ENCODE data around the gene CNDP2. TPM values are rescaled to one million over a fixed set of nuclear protein-coding genes. Genes with fewer than 3 reads are reported as not detected.
A peak's percentile ranks its signal among the peaks of the same experiment; 100 is the strongest.

The CNDP2 gene
- total and polyA plus RNA-seq, 9 donors, result 27.5 to 82.3 (median 59.5) TPM

DNA sequence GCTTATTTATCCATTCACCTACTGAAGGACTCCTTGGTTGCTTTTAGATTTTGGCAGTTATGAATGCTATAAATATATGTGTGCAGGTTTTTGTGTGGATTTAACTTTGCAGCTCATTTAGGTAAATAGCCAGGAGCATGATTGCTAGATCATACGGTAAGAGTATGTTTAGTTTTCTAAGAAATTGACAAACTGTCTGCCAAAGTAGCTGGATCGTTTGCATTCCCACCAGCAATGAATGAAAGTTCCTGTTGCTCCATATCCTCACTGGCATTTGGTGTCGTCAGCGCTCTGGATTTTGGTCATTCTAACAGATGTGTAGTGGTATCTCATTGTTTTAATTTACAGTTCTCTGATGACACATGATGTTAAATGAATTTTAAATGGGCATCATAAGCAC lies 30.4 kb upstream of the CNDP2 start:
- Histone ChIP-seq H3K9me3 (replicated peaks; ENCODE audit: control insufficient read depth, low read depth, low read length) (no peaks in the 10 kb centered on the region), H3K4me1 (ENCODE audit: control insufficient read depth, insufficient read depth, low read length) (peaks cover 17% of the 10 kb centered on the region), H3K36me3 (ENCODE audit: control insufficient read depth, insufficient read depth, low read length) (no peaks in the 10 kb centered on the region), H3K4me3 (ENCODE audit: low read length) (no peak overlapping the region), H3K27me3 (ENCODE audit: control insufficient read depth, insufficient read depth, low read length) (peaks cover 10% of the 10 kb centered on the region), H3K27ac (ENCODE audit: low read length) (no peak overlapping the region)
- WGBS (ENCODE audit: insufficient coverage), result 53% methylated on average over 2 of the region's 4 CpGs
- no peak for DNase-seq

- Histone ChIP-seq H3K4me1 (ENCODE audit: control insufficient read depth, insufficient read depth, low read length) (peaks cover 7% of the 10 kb centered on the region), H3K27me3 (ENCODE audit: control insufficient read depth, insufficient read depth, low read length) (no peaks in the 10 kb centered on the region), H3K4me3 (ENCODE audit: low read length) (no peak overlapping the region), H3K36me3 (ENCODE audit: control insufficient read depth, insufficient read depth, low read length) (no peaks in the 10 kb centered on the region), H3K27ac (ENCODE audit: low read length) (peak overlapping the region; percentile 72), H3K9me3 (replicated peaks; ENCODE audit: control insufficient read depth, low read depth, low read length) (no peaks in the 10 kb centered on the region)
- WGBS (ENCODE audit: insufficient coverage), result no CpG with 5 or more reads among the region's 3 CpGs
- DNase-seq, result peak; percentile 96
These were observed 27.6 kb upstream of the CNDP2 start for GRCh38 chr18:74468547-74469061.

GRCh38 chr18:74472312-74472711 lies 23.9 kb upstream of the CNDP2 start:
- WGBS (ENCODE audit: insufficient coverage), result 33% methylated on average over 1 of the region's 2 CpGs
- peaks cover 2% of the 10 kb centered on the region for H3K4me1 ChIP-seq (ENCODE audit: control insufficient read depth, insufficient read depth, low read length)
- peaks cover 5% of the 10 kb centered on the region for H3K27me3 ChIP-seq (ENCODE audit: control insufficient read depth, insufficient read depth, low read length)
- H3K9me3 ChIP-seq (replicated peaks; ENCODE audit: control insufficient read depth, low read depth, low read length), result no peaks in the 10 kb centered on the region
- no peak overlapping the region for H3K4me3 ChIP-seq (ENCODE audit: low read length)
- H3K36me3 ChIP-seq (ENCODE audit: control insufficient read depth, insufficient read depth, low read length), result no peaks in the 10 kb centered on the region
- H3K27ac ChIP-seq (ENCODE audit: low read length), result no peak overlapping the region
- DNase-seq, result no peak

- Histone ChIP-seq H3K4me1 (ENCODE audit: control insufficient read depth, insufficient read depth, low read length) (no peaks in the 10 kb centered on the region), H3K36me3 (ENCODE audit: control insufficient read depth, insufficient read depth, low read length) (no peaks in the 10 kb centered on the region), H3K4me3 (ENCODE audit: low read length) (no peak overlapping the region), H3K27me3 (ENCODE audit: control insufficient read depth, insufficient read depth, low read length) (peaks cover 5% of the 10 kb centered on the region), H3K27ac (ENCODE audit: low read length) (no peak overlapping the region), H3K9me3 (replicated peaks; ENCODE audit: control insufficient read depth, low read depth, low read length) (no peaks in the 10 kb centered on the region)
- no peak for DNase-seq
- WGBS (ENCODE audit: insufficient coverage), result no CpG with 5 or more reads among the region's 3 CpGs
These were observed 22.1 kb upstream of the CNDP2 start for GRCh38 chr18:74473976-74474640.

DNA sequence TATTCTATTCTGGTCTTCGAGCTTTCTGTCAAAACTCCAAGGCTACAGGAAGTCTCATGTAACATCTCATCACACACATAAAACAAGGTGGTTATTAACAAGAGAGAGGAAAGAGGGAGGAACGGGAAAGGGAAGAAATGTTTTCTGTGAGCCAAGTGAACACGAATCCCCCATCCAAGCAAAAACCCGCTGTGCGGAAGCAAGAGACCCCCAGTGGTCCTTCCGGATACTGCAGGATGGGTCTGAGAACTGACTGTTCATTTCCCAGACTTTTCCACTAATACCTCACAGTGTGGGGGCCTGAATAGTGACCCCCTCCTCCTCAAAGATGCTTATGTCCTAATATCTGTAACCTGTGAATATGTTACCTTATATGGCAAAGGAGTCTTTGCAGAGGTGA lies 20.0 kb upstream of the CNDP2 start:
- H3K36me3 ChIP-seq (ENCODE audit: control insufficient read depth, insufficient read depth, low read length), result no peaks in the 10 kb centered on the region
- H3K4me1 ChIP-seq (ENCODE audit: control insufficient read depth, insufficient read depth, low read length), result no peaks in the 10 kb centered on the region
- H3K9me3 ChIP-seq (replicated peaks; ENCODE audit: control insufficient read depth, low read depth, low read length), result no peaks in the 10 kb centered on the region
- peak; percentile 80 for DNase-seq
- no peak overlapping the region for H3K27ac ChIP-seq (ENCODE audit: low read length)
- peaks cover 7% of the 10 kb centered on the region for H3K27me3 ChIP-seq (ENCODE audit: control insufficient read depth, insufficient read depth, low read length)
- H3K4me3 ChIP-seq (ENCODE audit: low read length), result no peak overlapping the region
- WGBS (ENCODE audit: insufficient coverage), result 0% methylated on average over 3 of the region's 6 CpGs

GRCh38 chr18:74477771-74478170 lies 18.4 kb upstream of the CNDP2 start:
- no peaks in the 10 kb centered on the region for H3K9me3 ChIP-seq (replicated peaks; ENCODE audit: control insufficient read depth, low read depth, low read length)
- H3K36me3 ChIP-seq (ENCODE audit: control insufficient read depth, insufficient read depth, low read length), result no peaks in the 10 kb centered on the region
- no peak for DNase-seq
- H3K27me3 ChIP-seq (ENCODE audit: control insufficient read depth, insufficient read depth, low read length), result peaks cover 7% of the 10 kb centered on the region
- no peak overlapping the region for H3K4me3 ChIP-seq (ENCODE audit: low read length)
- 76% methylated on average over 7 of the region's 8 CpGs for WGBS (ENCODE audit: insufficient coverage)
- H3K4me1 ChIP-seq (ENCODE audit: control insufficient read depth, insufficient read depth, low read length), result no peaks in the 10 kb centered on the region
- no peak overlapping the region for H3K27ac ChIP-seq (ENCODE audit: low read length)

DNA sequence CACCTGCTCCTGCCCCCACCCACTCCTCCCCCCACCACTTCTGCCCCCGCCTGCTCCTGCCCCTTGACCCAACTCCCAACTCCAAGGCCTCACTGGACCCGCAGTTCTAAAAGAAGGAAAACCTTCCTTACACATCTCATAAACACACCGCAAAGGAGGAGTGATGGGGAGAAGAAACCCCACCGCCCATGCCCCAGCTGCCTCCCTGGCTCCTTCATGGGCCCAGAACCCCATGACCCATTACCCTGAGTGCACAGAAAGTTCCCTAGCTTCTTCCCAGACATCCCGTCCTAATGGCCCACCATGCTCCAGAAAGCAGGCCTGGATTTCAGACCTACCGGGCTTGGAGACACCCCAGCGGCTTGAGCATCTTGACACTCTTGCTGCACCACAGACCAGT lies 17.8 kb upstream of the CNDP2 start:
- H3K27ac ChIP-seq (ENCODE audit: low read length), result no peak overlapping the region
- DNase-seq, result no peak
- H3K36me3 ChIP-seq (ENCODE audit: control insufficient read depth, insufficient read depth, low read length), result no peaks in the 10 kb centered on the region
- peaks cover 7% of the 10 kb centered on the region for H3K27me3 ChIP-seq (ENCODE audit: control insufficient read depth, insufficient read depth, low read length)
- H3K4me1 ChIP-seq (ENCODE audit: control insufficient read depth, insufficient read depth, low read length), result no peaks in the 10 kb centered on the region
- WGBS (ENCODE audit: insufficient coverage), result 100% methylated on average over 1 of the region's 7 CpGs
- H3K4me3 ChIP-seq (ENCODE audit: low read length), result no peak overlapping the region
- H3K9me3 ChIP-seq (replicated peaks; ENCODE audit: control insufficient read depth, low read depth, low read length), result no peaks in the 10 kb centered on the region

- no peak overlapping the region for H3K27ac ChIP-seq (ENCODE audit: low read length)
- H3K9me3 ChIP-seq (replicated peaks; ENCODE audit: control insufficient read depth, low read depth, low read length), result no peaks in the 10 kb centered on the region
- H3K27me3 ChIP-seq (ENCODE audit: control insufficient read depth, insufficient read depth, low read length), result peaks cover 7% of the 10 kb centered on the region
- no peak for DNase-seq
- no peaks in the 10 kb centered on the region for H3K36me3 ChIP-seq (ENCODE audit: control insufficient read depth, insufficient read depth, low read length)
- no peaks in the 10 kb centered on the region for H3K4me1 ChIP-seq (ENCODE audit: control insufficient read depth, insufficient read depth, low read length)
- no peak overlapping the region for H3K4me3 ChIP-seq (ENCODE audit: low read length)
- WGBS (ENCODE audit: insufficient coverage), result 54% methylated on average over 2 of the region's 6 CpGs
These were observed 17.3 kb upstream of the CNDP2 start for GRCh38 chr18:74478880-74479279.

GRCh38 chr18:74479486-74480148 lies 16.5 kb upstream of the CNDP2 start:
- WGBS (ENCODE audit: insufficient coverage), result 89% methylated on average over 9 of the region's 16 CpGs
- no peak overlapping the region for H3K27ac ChIP-seq (ENCODE audit: low read length)

GRCh38 chr18:74480149-74480651 lies 16.0 kb upstream of the CNDP2 start:
- DNase-seq, result no peak
- peaks cover 2% of the 10 kb centered on the region for H3K27me3 ChIP-seq (ENCODE audit: control insufficient read depth, insufficient read depth, low read length)
- H3K4me1 ChIP-seq (ENCODE audit: control insufficient read depth, insufficient read depth, low read length), result peaks cover 2% of the 10 kb centered on the region
- no peak overlapping the region for H3K4me3 ChIP-seq (ENCODE audit: low read length)
- H3K9me3 ChIP-seq (replicated peaks; ENCODE audit: control insufficient read depth, low read depth, low read length), result no peaks in the 10 kb centered on the region
- no peaks in the 10 kb centered on the region for H3K36me3 ChIP-seq (ENCODE audit: control insufficient read depth, insufficient read depth, low read length)
- 94% methylated on average over 3 of the region's 7 CpGs for WGBS (ENCODE audit: insufficient coverage)
- H3K27ac ChIP-seq (ENCODE audit: low read length), result no peak overlapping the region

More at GRCh38 chr18:74479486-74480148, 16.5 kb upstream of the CNDP2 start:
- no peaks in the 10 kb centered on the region for H3K36me3 ChIP-seq (ENCODE audit: control insufficient read depth, insufficient read depth, low read length)
- H3K9me3 ChIP-seq (replicated peaks; ENCODE audit: control insufficient read depth, low read depth, low read length), result no peaks in the 10 kb centered on the region
- H3K27me3 ChIP-seq (ENCODE audit: control insufficient read depth, insufficient read depth, low read length), result peaks cover 2% of the 10 kb centered on the region
- no peak for DNase-seq
- H3K4me3 ChIP-seq (ENCODE audit: low read length), result no peak overlapping the region
- peaks cover 1% of the 10 kb centered on the region for H3K4me1 ChIP-seq (ENCODE audit: control insufficient read depth, insufficient read depth, low read length)
